ENCODE measurements around the gene JAKMIP3.

Gene JAKMIP3

DNA sequence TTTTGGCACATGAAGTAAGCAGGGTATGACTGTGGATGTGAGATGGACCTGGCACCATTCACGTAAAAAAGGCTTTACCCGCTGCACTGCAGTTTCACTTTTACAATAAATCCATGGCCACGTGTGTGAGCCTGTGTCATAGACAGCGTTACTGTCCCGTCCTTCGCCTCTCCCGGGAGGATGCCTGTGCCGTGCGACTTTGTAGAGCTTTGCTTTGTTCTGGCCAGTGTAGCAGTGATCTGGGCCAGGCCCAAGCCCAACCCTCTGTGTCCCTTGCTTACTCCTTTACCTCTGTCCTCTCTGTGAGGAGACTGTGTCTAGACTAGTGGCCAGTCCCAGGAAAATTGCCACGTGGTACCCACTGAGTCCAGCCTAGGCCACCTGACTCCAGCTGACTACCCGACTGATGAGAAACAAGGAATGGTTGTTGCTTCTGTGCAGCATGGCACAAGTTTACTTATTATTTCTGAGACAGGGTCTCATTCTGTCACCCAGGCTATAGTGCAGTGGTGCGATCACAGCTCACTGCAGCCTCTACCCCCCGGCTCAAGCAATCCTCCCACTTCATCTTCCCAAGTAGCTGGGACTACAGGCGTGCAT is 48.1 kb downstream of the JAKMIP3 start:
- no peak for FAIRE-seq

DNA sequence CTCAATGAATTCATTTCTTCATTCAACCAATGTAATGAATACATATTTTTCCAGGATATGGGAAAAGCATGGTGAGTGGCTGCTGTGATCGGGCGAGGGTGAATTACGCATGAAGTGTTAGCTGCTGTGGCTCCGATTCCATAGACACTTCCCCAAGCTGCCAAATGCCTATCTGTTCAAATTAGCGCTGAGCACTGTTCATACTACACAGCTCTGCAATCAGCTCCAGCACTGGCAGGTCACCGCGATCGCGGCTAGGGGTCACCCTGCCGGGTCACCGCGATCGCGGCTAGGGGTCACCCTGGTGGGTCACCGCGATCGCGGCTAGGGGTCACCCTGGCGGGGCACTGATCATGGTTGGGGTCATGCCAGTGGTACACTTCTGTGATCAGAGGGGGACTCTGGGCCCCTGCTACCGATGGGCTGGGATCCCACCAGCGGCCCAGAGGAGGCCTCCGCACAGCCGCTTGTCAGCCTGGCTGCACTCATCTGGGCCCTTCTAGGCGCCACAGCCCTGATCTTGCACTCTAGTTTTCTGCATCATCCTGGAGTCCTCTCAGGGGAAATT is 49.3 kb downstream of the JAKMIP3 start:
- no peak for FAIRE-seq
